ENCODE results near the gene TPGS1. TPM values are rescaled to one million over a fixed set of nuclear protein-coding genes. Genes with fewer than 3 reads are reported as not detected.

The TPGS1 gene
- total and polyA plus RNA-seq, 2 donors (not counting 3 experiments of a cell fraction or from before 2014, with no cell fraction given), result 20.9 to 24.7 TPM

DNA sequence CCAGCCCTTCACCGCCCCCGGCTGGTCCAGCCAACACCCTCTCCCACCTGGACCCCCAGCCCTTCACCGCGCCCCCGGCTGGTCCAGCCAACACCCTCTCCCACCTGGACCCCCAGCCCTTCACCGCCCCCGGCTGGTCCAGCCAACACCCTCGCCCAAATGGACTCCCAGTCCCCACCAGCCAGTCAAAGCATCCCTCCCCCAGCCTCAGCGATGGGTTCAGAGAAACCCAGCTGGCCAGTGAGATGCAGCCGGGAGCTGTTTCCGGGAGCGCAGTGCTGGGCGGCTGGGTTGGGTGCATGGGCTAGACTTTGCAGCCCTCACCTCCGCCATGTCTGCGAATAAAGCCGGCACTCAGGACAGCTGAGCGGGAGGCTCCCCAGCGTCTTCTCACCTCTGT is 17.7 kb downstream of the TPGS1 start:
- POLR2A ChIA-PET, result no interaction called here
- Histone ChIP-seq H3K36me3 (ENCODE audit: control insufficient read depth in 2 of 2, extremely low read depth in 1 of 2, insufficient read depth in 2 of 2, low read length in 2 of 2) (no peaks in the 10 kb centered on the region), H2AFZ (ENCODE audit: low read depth, low read length) (no peak overlapping the region), H3K4me3 (replicated peaks in 1 of 3; ENCODE audit: insufficient read depth in 1 of 3, low read depth in 1 of 3, low read length in 3 of 3) (no peak overlapping the region), H3K27ac (ENCODE audit: insufficient read depth, low read depth, low read length) (no peak overlapping the region), H3K9me3 (replicated peaks; ENCODE audit: control insufficient read depth, insufficient read depth, low read length) (no peaks in the 10 kb centered on the region), H3K9me1 (replicated peaks; ENCODE audit: control insufficient read depth, extremely low read depth, insufficient read depth, low read length) (no peaks in the 10 kb centered on the region), H3K9ac (replicated peaks; ENCODE audit: extremely low read depth, insufficient read depth, low read length) (no peak overlapping the region), H3K4me1 (ENCODE audit: control insufficient read depth, extremely low read depth, insufficient read depth, low read length) (no peaks in the 10 kb centered on the region), H3K27me3 (ENCODE audit: control insufficient read depth in 2 of 2, insufficient read depth in 2 of 2, low read length in 2 of 2) (peaks cover 0 to 1% of the 10 kb centered on the region in 2 experiments), H4K20me1 (replicated peaks; ENCODE audit: control insufficient read depth, extremely low read depth, insufficient read depth, low read length) (no peaks in the 10 kb centered on the region), H3K4me2 (ENCODE audit: insufficient read depth, low read length) (no peak overlapping the region), H3K79me2 (ENCODE audit: control insufficient read depth, insufficient read depth, low read length) (no peaks in the 10 kb centered on the region)
- intact Hi-C loops (cut with micrococcal nuclease) (no loop called here), dilution Hi-C loops (cut with MboI; ENCODE audit: extremely low pct_ligation_motif_present, low sequenced_read_pairs) (no loop called here)
- TF ChIP-seq POLR2A (IDR thresholded peaks at IDR 0.05; ENCODE audit: low read depth, low read length) (no peak), POLR2AphosphoS5 (IDR thresholded peaks at IDR 0.05; ENCODE audit: insufficient read depth, low read depth, low read length) (no peak), MYC (IDR thresholded peaks at IDR 0.05; ENCODE audit: low read depth, low read length) (no peak), JUN (IDR thresholded peaks at IDR 0.05; ENCODE audit: borderline replicate concordance, insufficient read depth, insufficient read length, low read depth) (no peak), FOS (IDR thresholded peaks at IDR 0.05; ENCODE audit: borderline replicate concordance, insufficient read depth, low read length) (no peak), GATA2 (IDR thresholded peaks at IDR 0.05; ENCODE audit: insufficient read depth, insufficient read length, low read depth, low read length) (no peak), EZH2 (IDR thresholded peaks at IDR 0.05; ENCODE audit: borderline replicate concordance, low read depth, low read length, severe bottlenecking) (no peak)
- TF ChIP-seq, protein P1, sequence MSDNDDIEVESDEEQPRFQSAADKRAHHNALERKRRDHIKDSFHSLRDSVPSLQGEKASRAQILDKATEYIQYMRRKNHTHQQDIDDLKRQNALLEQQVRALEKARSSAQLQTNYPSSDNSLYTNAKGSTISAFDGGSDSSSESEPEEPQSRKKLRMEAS (IDR thresholded peaks at IDR 0.05; ENCODE audit: insufficient read depth, insufficient read length), result no peak
- TF ChIP-seq, protein P2, sequence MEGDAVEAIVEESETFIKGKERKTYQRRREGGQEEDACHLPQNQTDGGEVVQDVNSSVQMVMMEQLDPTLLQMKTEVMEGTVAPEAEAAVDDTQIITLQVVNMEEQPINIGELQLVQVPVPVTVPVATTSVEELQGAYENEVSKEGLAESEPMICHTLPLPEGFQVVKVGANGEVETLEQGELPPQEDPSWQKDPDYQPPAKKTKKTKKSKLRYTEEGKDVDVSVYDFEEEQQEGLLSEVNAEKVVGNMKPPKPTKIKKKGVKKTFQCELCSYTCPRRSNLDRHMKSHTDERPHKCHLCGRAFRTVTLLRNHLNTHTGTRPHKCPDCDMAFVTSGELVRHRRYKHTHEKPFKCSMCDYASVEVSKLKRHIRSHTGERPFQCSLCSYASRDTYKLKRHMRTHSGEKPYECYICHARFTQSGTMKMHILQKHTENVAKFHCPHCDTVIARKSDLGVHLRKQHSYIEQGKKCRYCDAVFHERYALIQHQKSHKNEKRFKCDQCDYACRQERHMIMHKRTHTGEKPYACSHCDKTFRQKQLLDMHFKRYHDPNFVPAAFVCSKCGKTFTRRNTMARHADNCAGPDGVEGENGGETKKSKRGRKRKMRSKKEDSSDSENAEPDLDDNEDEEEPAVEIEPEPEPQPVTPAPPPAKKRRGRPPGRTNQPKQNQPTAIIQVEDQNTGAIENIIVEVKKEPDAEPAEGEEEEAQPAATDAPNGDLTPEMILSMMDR (IDR thresholded peaks at IDR 0.05; ENCODE audit: extremely low read depth in 1 of 2, insufficient read depth in 1 of 2, low read depth in 1 of 2, low read length in 2 of 2), result no peak
- CTCF ChIA-PET, result no interaction called here
- FAIRE-seq, result no peak
- DNase-seq (ENCODE audit: low read depth, low spot score), result no peak
- BruUV-seq (replicated peaks), result no TSS peak

All from endothelial cell of umbilical vein (primary cell).